ENCODE results near the gene MMP20. TPM values are rescaled to one million over a fixed set of nuclear protein-coding genes. Genes with fewer than 3 reads are reported as not detected.

MMP20 gene
- total and polyA plus RNA-seq, 2 experiments from 2014 or later, result not detected

DNA sequence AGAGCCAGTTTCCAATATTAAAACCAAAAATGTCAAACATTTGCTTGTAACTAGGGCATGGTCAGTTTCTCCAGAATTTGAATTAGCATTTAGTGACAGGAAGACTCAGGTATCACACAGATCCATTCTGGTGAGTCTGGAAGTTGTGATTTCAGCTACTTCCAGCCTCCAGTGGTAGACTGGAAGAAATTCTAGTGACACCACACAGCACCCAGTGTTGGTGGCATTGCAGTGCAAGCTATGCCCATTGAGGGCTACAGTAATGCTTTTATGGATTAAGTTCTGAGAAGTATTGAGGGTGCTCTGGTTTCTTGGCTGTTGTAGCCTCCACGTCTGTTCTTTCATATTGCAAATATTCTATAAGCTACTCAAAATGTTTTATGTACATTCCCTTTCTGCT, 31.4 kb upstream of the MMP20 start:
- Histone ChIP-seq H3K4me3 (no peak overlapping the region), H3K4me2 (no peak overlapping the region), H3F3A (replicated peaks; ENCODE audit: low read depth) (no peaks in the 10 kb centered on the region), H4K20me1 (replicated peaks; ENCODE audit: insufficient read depth) (no peaks in the 10 kb centered on the region), H2AFZ (no peak overlapping the region), H3K4me1 (ENCODE audit: insufficient read depth) (no peaks in the 10 kb centered on the region), H3K27me3 (ENCODE audit: insufficient read depth) (no peaks in the 10 kb centered on the region), H3K36me3 (ENCODE audit: insufficient read depth) (no peaks in the 10 kb centered on the region), H3K27ac (ENCODE audit: low read depth) (no peak overlapping the region), H3K9me2 (ENCODE audit: insufficient read depth) (0 out of 2 replicates have a peak, but pooled peaks cover 5% of the 10 kb centered on the region), H3K79me2 (replicated peaks; ENCODE audit: insufficient read depth) (no peaks in the 10 kb centered on the region)
- no peak for ATAC-seq
- H3K9me3 Mint-ChIP-seq, result no peaks in the 10 kb centered on the region; the same call in 2 of the 3 replicates
- DNase-seq (ENCODE audit: low spot score), result no peak
- H3K36me3 Mint-ChIP-seq (ENCODE audit: low read depth), result no peaks in the 10 kb centered on the region
- no peaks in the 10 kb centered on the region for H3K4me1 Mint-ChIP-seq
- H3K27ac Mint-ChIP-seq, result no peak overlapping the region
- H3K4me3 Mint-ChIP-seq, result no peak overlapping the region
- TF ChIP-seq POLR2AphosphoS5 (IDR thresholded peaks at IDR 0.05; ENCODE audit: low read depth) (no peak), EZH2 (IDR thresholded peaks at IDR 0.05; ENCODE audit: low read depth, unreplicated experiment) (no peak), STAT1 (IDR thresholded peaks at IDR 0.05; ENCODE audit: unreplicated experiment) (no peak), NANOG (IDR thresholded peaks at IDR 0.05; ENCODE audit: borderline replicate concordance) (no peak), ZNF331 (CRISPR knock-in tag; IDR thresholded peaks at IDR 0.05; ENCODE audit: low read depth) (no peak), CTCF (conservative IDR thresholded peaks at IDR 0.05; ENCODE audit: low read depth in 2 of 2) (no peak), CREB1 (CRISPR knock-in tag; IDR thresholded peaks at IDR 0.05; ENCODE audit: low read depth) (no peak)
- H3K27me3 Mint-ChIP-seq (ENCODE audit: insufficient read depth, low read depth, poor library complexity), result no peaks in the 10 kb centered on the region

DNA sequence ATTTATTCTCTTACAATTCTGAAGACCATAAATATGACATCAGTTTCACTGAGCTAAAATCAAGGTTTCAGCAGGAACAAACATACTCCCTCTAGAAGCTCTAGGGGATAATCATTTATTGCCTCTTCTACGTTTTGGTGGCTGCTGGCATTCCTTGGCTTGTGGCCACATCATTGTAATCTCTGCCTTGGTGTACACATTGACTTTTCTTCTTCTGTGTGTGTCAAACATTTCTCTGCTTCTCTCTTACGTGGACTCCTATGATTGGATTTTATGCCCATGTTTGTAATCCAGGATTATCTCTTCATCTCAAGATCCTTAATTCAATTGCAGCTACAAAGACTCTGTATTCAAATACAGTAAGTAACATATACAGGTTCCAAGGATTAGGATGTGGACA, 30.4 kb upstream of the MMP20 start:
- H3K36me3 Mint-ChIP-seq (ENCODE audit: low read depth), result no peaks in the 10 kb centered on the region
- Histone ChIP-seq H3F3A (replicated peaks; ENCODE audit: low read depth) (no peaks in the 10 kb centered on the region), H2AFZ (no peak overlapping the region), H3K4me1 (ENCODE audit: insufficient read depth) (no peaks in the 10 kb centered on the region), H3K36me3 (ENCODE audit: insufficient read depth) (no peaks in the 10 kb centered on the region), H3K79me2 (replicated peaks; ENCODE audit: insufficient read depth) (no peaks in the 10 kb centered on the region), H3K27ac (ENCODE audit: low read depth) (no peak overlapping the region), H3K4me2 (no peak overlapping the region), H4K20me1 (replicated peaks; ENCODE audit: insufficient read depth) (no peaks in the 10 kb centered on the region), H3K27me3 (ENCODE audit: insufficient read depth) (no peaks in the 10 kb centered on the region), H3K9me2 (ENCODE audit: insufficient read depth) (0 out of 2 replicates have a peak, but pooled peaks cover 5% of the 10 kb centered on the region), H3K4me3 (no peak overlapping the region)
- DNase-seq (ENCODE audit: low spot score), result no peak
- H3K4me1 Mint-ChIP-seq, result no peaks in the 10 kb centered on the region
- no peak for ATAC-seq
- no peak overlapping the region for H3K4me3 Mint-ChIP-seq
- no peak overlapping the region for H3K27ac Mint-ChIP-seq
- H3K27me3 Mint-ChIP-seq (ENCODE audit: insufficient read depth, low read depth, poor library complexity), result no peaks in the 10 kb centered on the region
- no peaks in the 10 kb centered on the region; the same call in 2 of the 3 replicates for H3K9me3 Mint-ChIP-seq
- TF ChIP-seq REST (IDR thresholded peaks at IDR 0.05; ENCODE audit: unreplicated experiment) (no peak), CREB1 (CRISPR knock-in tag; IDR thresholded peaks at IDR 0.05; ENCODE audit: low read depth) (no peak), POLR2AphosphoS5 (IDR thresholded peaks at IDR 0.05; ENCODE audit: low read depth) (no peak), STAT1 (IDR thresholded peaks at IDR 0.05; ENCODE audit: unreplicated experiment) (no peak), ZNF331 (CRISPR knock-in tag; IDR thresholded peaks at IDR 0.05; ENCODE audit: low read depth) (no peak), EZH2phosphoT487 (IDR thresholded peaks at IDR 0.05; ENCODE audit: unreplicated experiment) (no peak)
- TF ChIP-seq, protein P1, sequence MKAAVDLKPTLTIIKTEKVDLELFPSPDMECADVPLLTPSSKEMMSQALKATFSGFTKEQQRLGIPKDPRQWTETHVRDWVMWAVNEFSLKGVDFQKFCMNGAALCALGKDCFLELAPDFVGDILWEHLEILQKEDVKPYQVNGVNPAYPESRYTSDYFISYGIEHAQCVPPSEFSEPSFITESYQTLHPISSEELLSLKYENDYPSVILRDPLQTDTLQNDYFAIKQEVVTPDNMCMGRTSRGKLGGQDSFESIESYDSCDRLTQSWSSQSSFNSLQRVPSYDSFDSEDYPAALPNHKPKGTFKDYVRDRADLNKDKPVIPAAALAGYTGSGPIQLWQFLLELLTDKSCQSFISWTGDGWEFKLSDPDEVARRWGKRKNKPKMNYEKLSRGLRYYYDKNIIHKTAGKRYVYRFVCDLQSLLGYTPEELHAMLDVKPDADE (IDR thresholded peaks at IDR 0.05), result no peak
